ENCODE results near the gene MYH9. TPM values are rescaled to one million over a fixed set of nuclear protein-coding genes. Genes with fewer than 3 reads are reported as not detected.

MYH9 gene
- total RNA-seq, 3 donors from 2014 or later (not counting 1 experiment from before 2014, with no cell fraction given): 803 to 1,038 (median 808) TPM

GRCh38 chr22:36364255-36365019 lies 23.3 kb downstream of the MYH9 start:
- H3K36me3 ChIP-seq (ENCODE audit: control insufficient read depth, insufficient read depth, low read length): peaks cover 15% of the 10 kb centered on the region
- 84% methylated on average over 7 of the region's 7 CpGs for WGBS (ENCODE audit: insufficient coverage)

GRCh38 chr22:36363349-36363981 lies 24.3 kb downstream of the MYH9 start:
- Mint-ChIP-seq H3K9me3 (no peaks in the 10 kb centered on the region), H3K4me3 (peak overlapping the region; percentile 64), H3K4me1 (peaks cover 89 to 92% of the 10 kb centered on the region in 2 donors), H3K36me3 (no peaks in the 10 kb centered on the region), H3K27ac (peak overlapping the region; percentile 90 to 96), H3K27me3 (ENCODE audit: low read depth in 2 of 2) (no peaks in the 10 kb centered on the region)
- intact Hi-C loops (cut with micrococcal nuclease): no loop called here
- Histone ChIP-seq H3K27ac (ENCODE audit: low read length) (peak overlapping the region; percentile 84), H3K4me3 (ENCODE audit: low read length) (no peak overlapping the region), H3K27me3 (ENCODE audit: control insufficient read depth, insufficient read depth, low read length) (no peaks in the 10 kb centered on the region), H3K36me3 (ENCODE audit: control insufficient read depth, insufficient read depth, low read length) (peaks cover 15% of the 10 kb centered on the region), H3K4me1 (ENCODE audit: control insufficient read depth, insufficient read depth, low read length) (peaks cover 97% of the 10 kb centered on the region), H3K9me3 (ENCODE audit: control insufficient read depth, insufficient read depth, low read length) (no peaks in the 10 kb centered on the region)
- no peak for DNase-seq
- TF ChIP-seq CTCF (IDR thresholded peaks at IDR 0.05): no peak
- 78% methylated on average over 3 of the region's 4 CpGs for WGBS (ENCODE audit: insufficient coverage)
- ATAC-seq: no peak

More at GRCh38 chr22:36364255-36365019, 23.3 kb downstream of the MYH9 start:
- Mint-ChIP-seq H3K27me3 (ENCODE audit: low read depth in 2 of 2) (no peaks in the 10 kb centered on the region), H3K27ac (peak overlapping the region; percentile 90 to 96), H3K4me1 (peaks cover 89 to 92% of the 10 kb centered on the region in 2 donors), H3K9me3 (no peaks in the 10 kb centered on the region), H3K4me3 (peak overlapping the region; percentile 77), H3K36me3 (no peaks in the 10 kb centered on the region)
- H3K4me1 ChIP-seq (ENCODE audit: control insufficient read depth, insufficient read depth, low read length): peaks cover 97% of the 10 kb centered on the region
- ATAC-seq: peak in 1 of 3 donors; percentile 2
- no peak overlapping the region for H3K4me3 ChIP-seq (ENCODE audit: low read length)
- TF ChIP-seq CTCF (IDR thresholded peaks at IDR 0.05): no peak
- H3K27me3 ChIP-seq (ENCODE audit: control insufficient read depth, insufficient read depth, low read length): no peaks in the 10 kb centered on the region
- peak overlapping the region; percentile 84 for H3K27ac ChIP-seq (ENCODE audit: low read length)
- intact Hi-C loops (cut with micrococcal nuclease): loop anchor here (1.0 to 5.0 kb wide), 4 partner anchors 13 to 88 kb away; no protein-coding TSS in a partner anchor
- no peaks in the 10 kb centered on the region for H3K9me3 ChIP-seq (ENCODE audit: control insufficient read depth, insufficient read depth, low read length)
- DNase-seq: no peak

- Mint-ChIP-seq H3K4me1 (peaks cover 86 to 90% of the 10 kb centered on the region in 2 donors), H3K27ac (peak overlapping the region; percentile 90 to 96), H3K27me3 (ENCODE audit: low read depth in 2 of 2) (no peaks in the 10 kb centered on the region), H3K4me3 (peak overlapping the region; percentile 38), H3K36me3 (no peaks in the 10 kb centered on the region), H3K9me3 (no peaks in the 10 kb centered on the region)
- intact Hi-C loops (cut with micrococcal nuclease): no loop called here
- ATAC-seq (no peak), DNase-seq (no peak)
- no peak overlapping the region for H3K4me3 ChIP-seq (ENCODE audit: low read length)
- H3K27ac ChIP-seq (ENCODE audit: low read length): peak overlapping the region; percentile 84
- H3K4me1 ChIP-seq (ENCODE audit: control insufficient read depth, insufficient read depth, low read length): peaks cover 97% of the 10 kb centered on the region
- peaks cover 15% of the 10 kb centered on the region for H3K36me3 ChIP-seq (ENCODE audit: control insufficient read depth, insufficient read depth, low read length)
- no peaks in the 10 kb centered on the region for H3K27me3 ChIP-seq (ENCODE audit: control insufficient read depth, insufficient read depth, low read length)
- 65% methylated on average over 2 of the region's 2 CpGs for WGBS (ENCODE audit: insufficient coverage)
- no peaks in the 10 kb centered on the region for H3K9me3 ChIP-seq (ENCODE audit: control insufficient read depth, insufficient read depth, low read length)
- no peak for TF ChIP-seq CTCF (IDR thresholded peaks at IDR 0.05)
These were observed 24.8 kb downstream of the MYH9 start for GRCh38 chr22:36362932-36363331.
